SU-DHL-6 (cell line): ENCODE data around the gene GDA.

ENCODE experiments used
- H2AFZ ChIP-seq: fragments of 200-600 bp; sonication (generic); 2 replicates; pipeline ENCODE4 v1.6.1; 2014; ENCODE audit warnings: low read depth, mild to moderate bottlenecking, moderate library complexity, mixed read lengths, antibody characterized with exemption, low read length; ENCODE audit not compliant: severe bottlenecking
- H3F3A ChIP-seq: fragments of 200-600 bp; shearing (Covaris generic); 2 replicates; pipeline ENCODE4 v1.6.0; 2016; ENCODE audit warnings: antibody characterized with exemption, mild to moderate bottlenecking; ENCODE audit not compliant: insufficient read depth
- H3K27ac ChIP-seq: fragments of 200-600 bp; sonication (generic); 2 replicates; pipeline ENCODE4 v1.5.1; 2016; ENCODE audit warnings: low read depth, mild to moderate bottlenecking, low read length, moderate library complexity, mixed read lengths
- H3K27me3 ChIP-seq: fragments of 200-600 bp; sonication (generic), shearing (Covaris generic); 2 replicates; pipeline ENCODE4 v1.6.0; 2014; ENCODE audit warnings: mild to moderate bottlenecking, low read length
- H3K36me3 ChIP-seq: fragments of 200-600 bp; sonication (generic); 2 replicates; pipeline ENCODE4 v1.6.1; 2014; ENCODE audit warnings: mild to moderate bottlenecking, low read length, mixed read lengths
- H3K4me2 ChIP-seq: fragments of 300-600, 200-600 bp; shearing (Covaris generic), sonication (generic); 2 replicates; pipeline ENCODE4 v1.6.0; 2014; ENCODE audit warnings: low read length, low read depth, mild to moderate bottlenecking; ENCODE audit not compliant: poor library complexity, severe bottlenecking
- H3K4me3 ChIP-seq: fragments of 200-600 bp; sonication (generic); 2 replicates; pipeline ENCODE4 v1.5.1; 2014; ENCODE audit warnings: antibody characterized with exemption, low read length, mild to moderate bottlenecking, mixed read lengths; ENCODE audit not compliant: insufficient read depth, poor library complexity, severe bottlenecking
- H3K79me2 ChIP-seq: fragments of 200-600 bp; sonication (generic); 2 replicates; pipeline ENCODE4 v1.6.1; 2014; ENCODE audit warnings: mild to moderate bottlenecking, low read length, moderate library complexity; ENCODE audit not compliant: insufficient read depth
- H3K9ac ChIP-seq: fragments of 200-600 bp; sonication (generic); 2 replicates; pipeline ENCODE4 v1.7.0; 2014; ENCODE audit warnings: mild to moderate bottlenecking, low read length
- H3K9me2 ChIP-seq: fragments of 200-600 bp; sonication (generic); replicated peaks from 2 replicates; pipeline ENCODE4 v1.6.1; 2014; ENCODE audit warnings: low read length; ENCODE audit not compliant: insufficient read depth
- H3K9me3 ChIP-seq: fragments of 200-600 bp; sonication (generic); 2 replicates; pipeline ENCODE4 v1.6.1; 2014; ENCODE audit warnings: low read length, mixed read lengths; ENCODE audit not compliant: insufficient read depth
- H4K20me1 ChIP-seq: fragments of 200-600 bp; sonication (generic); 2 replicates; pipeline ENCODE4 v1.6.1; 2014; ENCODE audit warnings: low read depth, mild to moderate bottlenecking, antibody characterized with exemption, low read length, moderate library complexity, mixed read lengths
- EZH2phosphoT487 ChIP-seq: fragments of 200-600 bp; sonication (generic), shearing (Covaris generic); conservative IDR thresholded peaks from 2 replicates; pipeline ENCODE4 v1.6.1; 2018; ENCODE audit warnings: mild to moderate bottlenecking, antibody characterized with exemption, low read length, moderate library complexity, mixed read lengths
- TF ChIP-seq, protein P1 (sequence below): fragments of 200-600 bp; sonication (generic); IDR thresholded peaks from one replicate; pipeline ENCODE4 v1.5.1; 2017; ENCODE audit warnings: antibody characterized with exemption, mild to moderate bottlenecking, low read length, moderate library complexity; ENCODE audit not compliant: insufficient read depth, poor library complexity, severe bottlenecking

GDA gene

DNA sequence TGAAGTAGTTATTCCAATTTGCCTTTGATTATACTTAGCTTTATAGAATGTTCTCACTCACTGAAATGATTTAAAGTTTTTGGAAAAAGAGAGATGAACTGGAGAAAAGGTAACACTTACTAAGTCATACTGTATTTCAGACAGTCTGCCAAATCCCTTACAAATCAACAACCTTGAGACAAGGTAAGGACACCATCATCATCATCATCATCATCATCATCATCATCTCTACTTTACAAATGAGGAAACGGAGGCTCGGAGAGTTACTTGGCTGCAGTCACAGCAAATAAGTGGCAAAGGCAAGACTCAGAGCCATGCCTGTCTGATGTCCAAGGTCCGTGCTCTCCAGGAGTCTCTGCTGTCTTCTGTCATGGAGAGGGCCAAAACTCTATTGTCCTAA lies 9.4 kb downstream of the GDA start:
- Histone ChIP-seq H2AFZ (no peak overlapping the region), H3K36me3 (no peaks in the 10 kb centered on the region), H3K4me3 (no peak overlapping the region), H3K79me2 (no peaks in the 10 kb centered on the region), H3K4me2 (no peak overlapping the region), H3K9me2 (no peaks in the 10 kb centered on the region), H3K9me3 (no peaks in the 10 kb centered on the region), H3K27me3 (no peaks in the 10 kb centered on the region), H3F3A (no peaks in the 10 kb centered on the region), H3K9ac (no peak overlapping the region), H4K20me1 (no peaks in the 10 kb centered on the region), H3K27ac (no peak overlapping the region)
- TF ChIP-seq, protein P1, sequence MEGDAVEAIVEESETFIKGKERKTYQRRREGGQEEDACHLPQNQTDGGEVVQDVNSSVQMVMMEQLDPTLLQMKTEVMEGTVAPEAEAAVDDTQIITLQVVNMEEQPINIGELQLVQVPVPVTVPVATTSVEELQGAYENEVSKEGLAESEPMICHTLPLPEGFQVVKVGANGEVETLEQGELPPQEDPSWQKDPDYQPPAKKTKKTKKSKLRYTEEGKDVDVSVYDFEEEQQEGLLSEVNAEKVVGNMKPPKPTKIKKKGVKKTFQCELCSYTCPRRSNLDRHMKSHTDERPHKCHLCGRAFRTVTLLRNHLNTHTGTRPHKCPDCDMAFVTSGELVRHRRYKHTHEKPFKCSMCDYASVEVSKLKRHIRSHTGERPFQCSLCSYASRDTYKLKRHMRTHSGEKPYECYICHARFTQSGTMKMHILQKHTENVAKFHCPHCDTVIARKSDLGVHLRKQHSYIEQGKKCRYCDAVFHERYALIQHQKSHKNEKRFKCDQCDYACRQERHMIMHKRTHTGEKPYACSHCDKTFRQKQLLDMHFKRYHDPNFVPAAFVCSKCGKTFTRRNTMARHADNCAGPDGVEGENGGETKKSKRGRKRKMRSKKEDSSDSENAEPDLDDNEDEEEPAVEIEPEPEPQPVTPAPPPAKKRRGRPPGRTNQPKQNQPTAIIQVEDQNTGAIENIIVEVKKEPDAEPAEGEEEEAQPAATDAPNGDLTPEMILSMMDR: no peak
- no peak for TF ChIP-seq EZH2phosphoT487

DNA sequence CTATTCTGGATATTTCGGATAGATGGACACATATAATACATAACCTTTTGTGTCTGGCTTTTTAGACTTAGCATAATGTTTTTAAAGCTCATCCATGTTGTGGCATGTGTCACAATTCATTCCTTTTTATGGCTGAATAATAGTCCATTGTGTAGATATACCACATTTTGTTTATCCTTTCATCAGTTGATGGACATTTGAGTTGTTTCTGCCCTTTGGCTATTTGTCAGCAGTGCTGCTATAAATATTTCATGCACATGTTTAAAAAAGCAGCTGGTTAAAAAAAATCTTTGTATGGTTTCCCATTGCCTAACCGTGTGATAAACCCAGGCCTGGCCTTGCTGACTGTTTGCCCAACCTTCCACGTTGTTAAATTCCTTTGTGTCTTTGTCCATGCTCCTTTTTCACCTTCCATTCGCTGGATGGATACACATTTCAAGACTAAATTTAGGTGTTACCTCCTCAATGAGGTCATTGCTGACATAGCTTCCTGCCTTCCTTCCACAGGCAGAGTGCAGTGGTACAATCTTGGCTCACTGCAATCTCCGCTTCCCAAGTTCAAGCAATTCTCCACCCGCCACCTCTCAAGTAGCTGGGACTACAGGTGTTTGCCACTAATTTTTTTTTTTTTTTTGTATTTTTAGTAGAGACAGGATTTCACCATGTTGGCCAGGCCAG lies 11.3 kb downstream of the GDA start:
- Histone ChIP-seq H3K79me2 (no peaks in the 10 kb centered on the region), H3K9me2 (no peaks in the 10 kb centered on the region), H2AFZ (no peak overlapping the region)

DNA sequence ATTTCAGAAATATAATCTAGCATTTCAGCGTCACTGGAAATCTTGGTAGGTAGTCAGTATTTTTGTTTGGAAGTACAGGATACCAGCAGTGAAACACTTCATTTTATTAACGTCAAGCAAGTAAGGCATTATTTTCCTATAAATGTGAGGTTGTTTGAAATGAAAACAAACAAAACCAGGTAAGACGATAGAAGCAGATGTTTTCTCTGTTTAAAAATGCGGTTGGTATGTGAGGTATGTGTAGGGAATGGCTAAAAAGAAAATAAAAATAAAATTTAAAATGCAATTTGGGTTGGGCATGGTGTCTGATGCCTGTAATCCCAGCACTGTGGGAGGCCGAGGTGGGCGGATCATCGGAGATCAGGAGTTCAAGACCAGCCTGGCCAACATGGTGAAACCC lies 16.1 kb downstream of the GDA start:
- Histone ChIP-seq H2AFZ (no peak overlapping the region), H4K20me1 (no peaks in the 10 kb centered on the region), H3K4me3 (no peak overlapping the region), H3K36me3 (no peaks in the 10 kb centered on the region), H3F3A (no peaks in the 10 kb centered on the region), H3K27me3 (no peaks in the 10 kb centered on the region), H3K9me2 (no peaks in the 10 kb centered on the region), H3K79me2 (no peaks in the 10 kb centered on the region), H3K27ac (no peak overlapping the region), H3K9me3 (no peaks in the 10 kb centered on the region), H3K9ac (no peak overlapping the region), H3K4me2 (no peak overlapping the region)
- TF ChIP-seq, protein P1: no peak
- no peak for TF ChIP-seq EZH2phosphoT487

More for the DNA sequence above, 11.3 kb downstream of the GDA start:
- Histone ChIP-seq H3K27me3 (no peaks in the 10 kb centered on the region), H3F3A (no peaks in the 10 kb centered on the region), H3K36me3 (no peaks in the 10 kb centered on the region), H3K9me3 (no peaks in the 10 kb centered on the region), H4K20me1 (no peaks in the 10 kb centered on the region), H3K4me2 (no peak overlapping the region), H3K27ac (no peak overlapping the region), H3K4me3 (no peak overlapping the region), H3K9ac (no peak overlapping the region)
- TF ChIP-seq, protein P1: no peak
- no peak for TF ChIP-seq EZH2phosphoT487
